ENCODE measurements around the gene VIPR2. TPM values are rescaled to one million over a fixed set of nuclear protein-coding genes. Genes with fewer than 3 reads are reported as not detected.

The VIPR2 gene
- total and polyA plus RNA-seq, 11 donors: 3.3 to 27.0 (median 18.5) TPM

- Histone ChIP-seq H3K4me1 (peaks cover 0 to 28% (median 3%) of the 10 kb centered on the region in 12 donors), H3K9me3 (no peaks in the 10 kb centered on the region), H3K27ac (peak overlapping the region in 1 of 12 donors; percentile 11), H3K36me3 (no peaks in the 10 kb centered on the region), H3K4me3 (no peak overlapping the region), H3K27me3 (no peaks in the 10 kb centered on the region)
- ATAC-seq: no peak
- 78 to 89% (median 84%) methylated on average over 9 of the region's 9 CpGs for WGBS, 4 donors
- no peak for DNase-seq
- intact Hi-C loops (cut with DNase I): no loop called here
- TF ChIP-seq POLR2A (IDR thresholded peaks at IDR 0.05) (no peak), CTCF (IDR thresholded peaks at IDR 0.05) (no peak)
Observed at GRCh38 chr7:159078193-159078910, 66.3 kb downstream of the VIPR2 start.

- H3K27me3 ChIP-seq: no peaks in the 10 kb centered on the region
- no peaks in the 10 kb centered on the region for H3K9me3 ChIP-seq
- peak overlapping the region in 10 of 12 donors; percentile 18 to 81 (median 54) for H3K27ac ChIP-seq
- ATAC-seq: peak in 2 of 4 donors; percentile 44 to 56
- H3K4me3 ChIP-seq: no peak overlapping the region
- no peak for DNase-seq
- no peaks in the 10 kb centered on the region for H3K36me3 ChIP-seq
- intact Hi-C loops (cut with DNase I): no loop called here
- TF ChIP-seq CTCF (IDR thresholded peaks at IDR 0.05): no peak
- TF ChIP-seq POLR2A (IDR thresholded peaks at IDR 0.05): no peak
- peaks cover 0 to 29% (median 1%) of the 10 kb centered on the region in 12 donors for H3K4me1 ChIP-seq
Observed at GRCh38 chr7:159076333-159076732, 68.3 kb downstream of the VIPR2 start.

- Histone ChIP-seq H3K27ac (peak overlapping the region; percentile 2 to 81 (median 54)), H3K27me3 (no peaks in the 10 kb centered on the region), H3K9me3 (no peaks in the 10 kb centered on the region), H3K36me3 (no peaks in the 10 kb centered on the region), H3K4me1 (peaks cover 0 to 36% (median 5%) of the 10 kb centered on the region in 12 donors), H3K4me3 (no peak overlapping the region)
- intact Hi-C loops (cut with DNase I): no loop called here
- WGBS, 4 donors: 80 to 90% (median 85%) methylated on average over 16 to 17 of the region's 17 CpGs
- ATAC-seq (peak; percentile 88 to 95 (median 92)), DNase-seq (peak in 1 of 5 donors; percentile 70)
- no peak for TF ChIP-seq POLR2A (IDR thresholded peaks at IDR 0.05)
- no peak for TF ChIP-seq CTCF (IDR thresholded peaks at IDR 0.05)
Observed at GRCh38 chr7:159075563-159076238, 69.0 kb downstream of the VIPR2 start.

GRCh38 chr7:159071260-159071659 lies 73.4 kb downstream of the VIPR2 start:
- Histone ChIP-seq H3K4me3 (no peak overlapping the region), H3K27ac (peak overlapping the region in 7 of 12 donors; percentile 28 to 94 (median 85)), H3K36me3 (no peaks in the 10 kb centered on the region), H3K9me3 (no peaks in the 10 kb centered on the region), H3K27me3 (no peaks in the 10 kb centered on the region), H3K4me1 (peaks cover 0 to 60% (median 34%) of the 10 kb centered on the region in 12 donors)
- intact Hi-C loops (cut with DNase I): no loop called here
- 83 to 92% (median 90%) methylated on average over 6 of the region's 6 CpGs for WGBS, 4 donors
- ATAC-seq (no peak), DNase-seq (no peak)
- TF ChIP-seq POLR2A (IDR thresholded peaks at IDR 0.05): no peak
- no peak for TF ChIP-seq CTCF (IDR thresholded peaks at IDR 0.05)
